Breast epithelium (tissue), 3 donors: ENCODE data around the gene ACVRL1.

Experiments
- POLR2A ChIP-seq: fragments of 450-650 bp; IDR thresholded peaks from one replicate; pipeline ENCODE4 v1.6.1; 2016; ENCODE audit warnings: antibody characterized with exemption, mild to moderate bottlenecking, moderate library complexity
- POLR2AphosphoS5 ChIP-seq, 3 donors: sonication (generic); formaldehyde crosslinking; IDR thresholded peaks; one replicate each; pipeline ENCODE4 v1.6.1; 2017; ENCODE audit warnings: antibody characterized with exemption in 3 of 3
- TF ChIP-seq, protein P1 (sequence below), 3 donors: fragments of 450-650 bp; IDR thresholded peaks; one replicate each; pipeline ENCODE4 v1.5.1; 2016 to 2017; ENCODE audit warnings: antibody characterized with exemption in 3 of 3, mild to moderate bottlenecking in 3 of 3, moderate library complexity in 3 of 3

DNA sequence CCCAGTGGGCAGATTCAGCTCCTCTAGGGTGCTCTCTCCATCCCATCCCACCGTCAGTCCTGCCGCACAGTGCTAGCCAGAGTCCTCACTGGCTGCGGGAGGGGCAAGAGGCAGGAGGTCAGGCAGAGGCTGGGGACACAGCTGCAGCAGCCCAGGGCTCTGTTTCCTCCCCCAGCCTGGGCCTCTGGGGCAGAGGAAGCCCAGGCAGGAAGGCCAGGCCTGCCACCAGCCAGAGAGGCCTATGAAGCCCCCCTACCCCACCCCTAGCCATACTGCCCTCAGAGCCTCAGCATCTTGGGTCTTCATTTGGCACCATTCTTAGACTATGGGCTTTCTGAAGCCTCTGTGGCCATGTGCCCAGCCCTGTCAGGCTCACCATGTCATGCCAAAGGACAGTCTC lies 3.4 kb downstream of the ACVRL1 start:
- TF ChIP-seq, protein P1, sequence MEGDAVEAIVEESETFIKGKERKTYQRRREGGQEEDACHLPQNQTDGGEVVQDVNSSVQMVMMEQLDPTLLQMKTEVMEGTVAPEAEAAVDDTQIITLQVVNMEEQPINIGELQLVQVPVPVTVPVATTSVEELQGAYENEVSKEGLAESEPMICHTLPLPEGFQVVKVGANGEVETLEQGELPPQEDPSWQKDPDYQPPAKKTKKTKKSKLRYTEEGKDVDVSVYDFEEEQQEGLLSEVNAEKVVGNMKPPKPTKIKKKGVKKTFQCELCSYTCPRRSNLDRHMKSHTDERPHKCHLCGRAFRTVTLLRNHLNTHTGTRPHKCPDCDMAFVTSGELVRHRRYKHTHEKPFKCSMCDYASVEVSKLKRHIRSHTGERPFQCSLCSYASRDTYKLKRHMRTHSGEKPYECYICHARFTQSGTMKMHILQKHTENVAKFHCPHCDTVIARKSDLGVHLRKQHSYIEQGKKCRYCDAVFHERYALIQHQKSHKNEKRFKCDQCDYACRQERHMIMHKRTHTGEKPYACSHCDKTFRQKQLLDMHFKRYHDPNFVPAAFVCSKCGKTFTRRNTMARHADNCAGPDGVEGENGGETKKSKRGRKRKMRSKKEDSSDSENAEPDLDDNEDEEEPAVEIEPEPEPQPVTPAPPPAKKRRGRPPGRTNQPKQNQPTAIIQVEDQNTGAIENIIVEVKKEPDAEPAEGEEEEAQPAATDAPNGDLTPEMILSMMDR (IDR thresholded peaks at IDR 0.05), result no peak
- no peak for TF ChIP-seq POLR2A
- no peak for TF ChIP-seq POLR2AphosphoS5 (IDR thresholded peaks at IDR 0.05)
